ENCODE data around the gene CMTM5. TPM values are rescaled to one million over a fixed set of nuclear protein-coding genes. Genes with fewer than 3 reads are reported as not detected.

The CMTM5 gene
- total RNA-seq, 2 experiments from 2014 or later, result not detected

- H3K36me3 ChIP-seq (ENCODE audit: insufficient read depth, low read length), result no peaks in the 10 kb centered on the region
- no peak overlapping the region for H3K4me2 ChIP-seq (ENCODE audit: low read length)
- no peaks in the 10 kb centered on the region for H3K9me3 ChIP-seq (ENCODE audit: low read length)
- H3K27ac ChIP-seq (ENCODE audit: low read depth, low read length, poor library complexity, severe bottlenecking), result no peak overlapping the region
- no peak overlapping the region for H2AFZ ChIP-seq (ENCODE audit: low read length)
- BruUV-seq (replicated peaks), result no TSS peak
- intact Hi-C loops (cut with micrococcal nuclease; ENCODE audit: unreplicated experiment), result no loop called here
- H3K4me3 ChIP-seq (ENCODE audit: low read depth, low read length, poor library complexity, severe bottlenecking), result no peak overlapping the region
- ChIA-PET CTCF (ENCODE audit: unreplicated experiment) (no interaction called here), POLR2A (no interaction called here)
- TF ChIP-seq EZH2phosphoT487 (IDR thresholded peaks at IDR 0.05; ENCODE audit: borderline replicate concordance, low read depth, low read length) (no peak), CTCF (conservative IDR thresholded peaks at IDR 0.05; ENCODE audit: low read length) (no peak)
- H3K9me2 ChIP-seq (ENCODE audit: insufficient read depth, low read length), result no peaks in the 10 kb centered on the region
- no peak for DNase-seq (ENCODE audit: low spot score)
- H3K4me1 ChIP-seq (ENCODE audit: insufficient read depth, low read length, poor library complexity, severe bottlenecking), result no peaks in the 10 kb centered on the region
- no peaks in the 10 kb centered on the region for H3K79me2 ChIP-seq (ENCODE audit: insufficient read depth, low read depth, low read length)
- H4K20me1 ChIP-seq (ENCODE audit: insufficient read depth, low read length), result no peaks in the 10 kb centered on the region
These were observed 24.4 kb downstream of the CMTM5 start for GRCh38 chr14:23401291-23401690.

- no peaks in the 10 kb centered on the region for H3K36me3 ChIP-seq (ENCODE audit: insufficient read depth, low read length)
- CTCF ChIA-PET (ENCODE audit: unreplicated experiment), result no interaction called here
- POLR2A ChIA-PET, result interaction anchor here (0.5 kb wide), 1 partner anchor 197 kb away, joined by 6 read pairs; no protein-coding TSS in a partner anchor
- TF ChIP-seq EZH2phosphoT487 (IDR thresholded peaks at IDR 0.05; ENCODE audit: borderline replicate concordance, low read depth, low read length) (no peak), CTCF (conservative IDR thresholded peaks at IDR 0.05; ENCODE audit: low read length) (no peak)
- H3K4me2 ChIP-seq (ENCODE audit: low read length), result no peak overlapping the region
- no TSS peak for BruUV-seq (replicated peaks)
- no peak overlapping the region for H3K4me3 ChIP-seq (ENCODE audit: low read depth, low read length, poor library complexity, severe bottlenecking)
- no peak overlapping the region for H2AFZ ChIP-seq (ENCODE audit: low read length)
- no peaks in the 10 kb centered on the region for H3K4me1 ChIP-seq (ENCODE audit: insufficient read depth, low read length, poor library complexity, severe bottlenecking)
- intact Hi-C loops (cut with micrococcal nuclease; ENCODE audit: unreplicated experiment), result no loop called here
- H3K9me2 ChIP-seq (ENCODE audit: insufficient read depth, low read length), result no peaks in the 10 kb centered on the region
- DNase-seq (ENCODE audit: low spot score), result no peak
- no peaks in the 10 kb centered on the region for H3K9me3 ChIP-seq (ENCODE audit: low read length)
- no peak overlapping the region for H3K27ac ChIP-seq (ENCODE audit: low read depth, low read length, poor library complexity, severe bottlenecking)
- H4K20me1 ChIP-seq (ENCODE audit: insufficient read depth, low read length), result no peaks in the 10 kb centered on the region
- H3K79me2 ChIP-seq (ENCODE audit: insufficient read depth, low read depth, low read length), result no peaks in the 10 kb centered on the region
These were observed 25.7 kb downstream of the CMTM5 start for GRCh38 chr14:23402296-23403138.

GRCh38 chr14:23403139-23403438 lies 26.2 kb downstream of the CMTM5 start:
- DNase-seq (ENCODE audit: low spot score), result no peak
- intact Hi-C loops (cut with micrococcal nuclease; ENCODE audit: unreplicated experiment), result no loop called here
- no TSS peak for BruUV-seq (replicated peaks)
- Histone ChIP-seq H3K4me2 (ENCODE audit: low read length) (no peak overlapping the region), H3K79me2 (ENCODE audit: insufficient read depth, low read depth, low read length) (no peaks in the 10 kb centered on the region), H3K4me3 (ENCODE audit: low read depth, low read length, poor library complexity, severe bottlenecking) (no peak overlapping the region), H3K36me3 (ENCODE audit: insufficient read depth, low read length) (no peaks in the 10 kb centered on the region), H3K9me3 (ENCODE audit: low read length) (no peaks in the 10 kb centered on the region), H3K9me2 (ENCODE audit: insufficient read depth, low read length) (no peaks in the 10 kb centered on the region), H4K20me1 (ENCODE audit: insufficient read depth, low read length) (no peaks in the 10 kb centered on the region), H3K4me1 (ENCODE audit: insufficient read depth, low read length, poor library complexity, severe bottlenecking) (no peaks in the 10 kb centered on the region), H2AFZ (ENCODE audit: low read length) (no peak overlapping the region), H3K27ac (ENCODE audit: low read depth, low read length, poor library complexity, severe bottlenecking) (no peak overlapping the region)
- POLR2A ChIA-PET, result interaction anchor here (0.5 kb wide), 1 partner anchor 198 kb away, joined by 6 read pairs; no protein-coding TSS in a partner anchor
- CTCF ChIA-PET (ENCODE audit: unreplicated experiment), result no interaction called here
- TF ChIP-seq EZH2phosphoT487 (IDR thresholded peaks at IDR 0.05; ENCODE audit: borderline replicate concordance, low read depth, low read length), result no peak
- TF ChIP-seq CTCF (conservative IDR thresholded peaks at IDR 0.05; ENCODE audit: low read length), result no peak

Data from OCI-LY7 (cell line).